A549 treated with RU486 at 1 μM for 4 hours (cell line): Measurements from ENCODE around the gene RAB24. TPM values are rescaled to one million over a fixed set of nuclear protein-coding genes. Genes with fewer than 3 reads are reported as not detected.

Source experiments
- total RNA-seq: library from RNA; stranded (reverse); fragments of 200-300 nt; extraction: Qiagen RNA extraction; gene quantifications from 5 replicates; pipeline ENCODE4 v1.2.3, GENCODE V29; 2022; ENCODE audit warnings: low read depth

The RAB24 gene
- total RNA-seq = 22.2 to 29.2 TPM (median 27.3 TPM) in 5 replicates

DNA sequence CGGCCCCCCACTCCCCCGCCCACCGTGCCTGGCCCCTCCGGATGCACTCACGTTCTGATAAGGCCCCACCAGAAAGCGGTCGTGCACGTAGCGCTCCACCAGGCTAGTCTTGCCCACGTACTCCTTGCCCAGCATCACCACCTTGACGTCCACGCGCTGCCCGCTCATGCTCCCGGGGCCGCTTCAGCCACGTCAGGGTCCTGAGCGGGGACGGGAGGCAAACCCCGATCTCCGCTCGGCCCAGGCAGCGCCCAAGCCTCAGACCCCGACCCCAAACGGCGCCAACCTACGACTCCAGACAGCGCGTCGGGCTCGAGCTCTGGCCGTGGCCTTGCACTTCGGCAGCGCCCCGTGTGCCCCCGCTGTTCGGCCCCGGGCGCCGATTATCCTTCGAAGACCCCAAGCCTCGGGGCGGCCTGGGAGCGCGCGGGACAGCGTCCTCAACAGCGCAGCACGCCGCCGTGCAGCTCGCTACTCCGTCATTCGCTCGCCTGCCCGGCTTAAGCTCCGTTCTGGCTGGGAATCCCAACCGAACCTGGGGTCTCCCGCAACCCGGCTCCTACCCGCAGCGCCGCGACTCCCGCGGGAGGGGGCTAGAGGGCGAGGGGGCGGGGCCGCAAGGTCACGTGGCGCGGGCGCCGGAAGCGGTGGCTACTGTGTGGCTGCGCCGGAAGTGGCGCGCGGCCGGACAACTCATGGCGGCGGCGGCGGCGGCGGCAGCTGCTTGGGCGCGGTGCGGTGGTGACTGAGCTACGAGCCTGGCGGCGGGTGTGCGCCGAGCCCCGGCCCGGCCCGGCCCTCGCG is at the start of gene RAB24, which contains the start of gene PRELID1:
TSS of gene RAB24 (minus strand) at position 599 of the 804 bp plus-strand sequence. CDS start at position 168, 431 bp downstream.
TSS of gene PRELID1 (plus strand) at position 679 of the 804 bp plus-strand sequence. CDS start 187 bp downstream, outside the sequence.

DNA sequence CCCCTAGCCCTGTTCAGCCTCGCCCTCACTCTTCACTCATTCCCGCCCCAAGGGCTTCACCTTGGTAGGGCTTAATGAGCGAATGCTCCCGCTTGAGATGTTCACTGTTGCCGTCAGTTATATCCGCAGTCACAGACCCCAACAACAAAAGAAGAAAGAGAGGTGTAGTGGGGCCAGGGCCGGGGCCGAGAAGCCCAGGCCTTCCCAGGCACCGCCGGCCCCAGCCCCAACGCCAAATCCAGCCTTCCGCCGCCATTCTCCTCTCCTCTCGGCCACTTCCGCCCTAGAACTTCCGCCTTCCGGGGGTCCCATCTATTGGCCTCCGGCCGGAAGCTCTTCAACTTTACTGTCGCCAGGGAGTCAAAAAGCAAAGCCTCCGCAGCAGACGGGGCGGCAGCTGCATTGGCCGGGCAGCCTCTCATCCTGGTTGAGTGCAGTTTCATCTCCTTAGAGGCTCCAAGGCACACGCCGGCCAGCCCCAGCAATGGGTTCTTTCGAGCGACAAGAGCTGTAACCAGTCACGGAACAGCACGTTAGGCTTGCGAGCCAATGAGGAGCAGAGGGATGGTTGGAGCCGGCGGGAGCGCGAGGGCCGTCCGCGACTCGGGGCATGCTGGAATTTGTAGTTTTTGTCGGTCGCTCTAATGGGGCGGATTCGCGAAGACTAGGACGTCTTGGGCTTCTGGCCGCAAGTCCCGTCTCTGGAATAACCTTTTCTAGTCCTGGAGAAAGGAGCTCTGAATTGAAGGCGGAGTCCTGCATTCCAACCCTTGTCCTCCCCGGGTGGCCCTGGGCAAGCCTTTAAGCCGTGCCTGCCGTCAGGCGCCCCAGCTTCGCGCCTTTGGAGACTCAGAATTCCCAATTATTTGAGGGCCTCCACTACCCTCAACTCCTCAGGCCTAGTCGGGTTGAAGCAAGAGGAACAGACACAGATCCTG is 48.1 kb upstream of the RAB24 start, which contains the start of gene LMAN2:
TSS of gene LMAN2 (minus strand) at position 277 of the 938 bp plus-strand sequence. CDS start at position 256, 21 bp downstream.

DNA sequence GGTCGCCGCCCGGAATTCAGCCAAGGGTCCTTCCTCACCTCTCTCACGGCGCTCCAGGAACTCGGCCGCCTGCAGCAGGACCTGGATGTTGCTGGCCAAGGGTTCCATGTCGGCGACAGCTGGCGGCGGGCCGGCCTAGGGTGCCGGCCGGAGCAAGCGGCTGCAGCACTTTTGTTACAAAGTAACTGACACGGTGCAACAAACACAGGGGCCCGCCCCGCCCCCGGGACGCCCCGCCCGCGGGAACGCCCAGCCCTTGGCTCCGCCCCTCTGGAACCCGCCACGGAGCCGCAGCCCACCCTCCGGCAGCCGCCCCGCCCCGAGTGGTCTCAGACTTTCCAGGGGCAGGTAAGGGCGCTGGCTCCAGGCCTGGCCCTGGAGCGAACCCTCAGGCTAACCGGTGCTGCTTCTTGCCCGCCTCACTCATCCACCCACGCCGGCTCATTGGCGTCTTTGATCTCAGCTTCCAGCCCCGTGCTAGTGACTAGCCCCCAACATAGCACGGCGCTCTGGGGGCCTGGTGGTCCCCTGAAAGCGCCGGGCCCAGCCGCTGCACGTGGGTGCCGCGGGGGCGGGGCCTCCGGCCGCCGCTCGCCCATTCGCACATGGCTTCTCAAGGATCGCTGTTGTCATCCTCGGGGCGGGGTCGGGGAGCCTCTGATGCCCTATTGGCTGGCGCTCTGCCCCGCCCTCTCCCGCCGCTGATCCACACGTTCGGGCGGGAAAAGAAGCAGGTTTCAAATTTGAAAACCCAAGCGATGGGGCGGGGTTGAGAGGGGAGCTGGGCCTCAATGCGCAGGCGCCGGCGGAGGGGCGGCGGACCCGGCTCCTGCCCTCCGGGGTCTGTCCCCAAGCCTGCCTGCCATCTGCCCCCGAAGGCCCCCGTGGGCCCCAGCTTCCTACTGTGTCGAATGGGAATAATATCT is 8.5 kb upstream of the RAB24 start, which contains the start of gene MXD3:
TSS of gene MXD3 (minus strand) at position 176 of the 926 bp plus-strand sequence. CDS start at position 108, 68 bp downstream.

Other genes with a start within 250 kb of the RAB24 start
- gene FGFR4, start 216.8 kb downstream of the RAB24 start, total RNA-seq = 15.9 to 24.1 TPM (median 23.2 TPM) in 5 replicates
- gene NSD1, start 169.9 kb downstream of the RAB24 start, total RNA-seq = 14.7 to 21.8 TPM (median 20.4 TPM) in 5 replicates
- 285 to 406 TPM (median 364 TPM) in 5 replicates for gene PRELID1, start 80 bp upstream of the RAB24 start, total RNA-seq
- gene MXD3, start 8.2 kb upstream of the RAB24 start, total RNA-seq = 12.9 to 22.2 TPM (median 17.1 TPM) in 5 replicates
- gene LMAN2, start 47.9 kb upstream of the RAB24 start, total RNA-seq = 183 to 219 TPM (median 196 TPM) in 5 replicates
- 6.0 to 6.9 TPM (median 6.2 TPM) in 5 replicates for gene RGS14, start 54.2 kb upstream of the RAB24 start, total RNA-seq
- gene SLC34A1, start 80.7 kb upstream of the RAB24 start, total RNA-seq = not detected in 5 replicates
- gene PFN3, start 96.9 kb upstream of the RAB24 start, total RNA-seq = not detected in 5 replicates
- 11.8 to 26.6 TPM (median 21.3 TPM) in 5 replicates for gene F12, start 105.8 kb upstream of the RAB24 start, total RNA-seq
- gene GRK6, start 123.0 kb upstream of the RAB24 start, total RNA-seq = 18.0 to 27.8 TPM (median 26.3 TPM) in 5 replicates
- 17.5 to 43.9 TPM (median 41.0 TPM) in 5 replicates for gene PRR7, start 143.1 kb upstream of the RAB24 start, total RNA-seq
- gene DBN1, start 169.9 kb upstream of the RAB24 start, total RNA-seq = 49.8 to 80.7 TPM (median 69.2 TPM) in 5 replicates
- 72.7 to 114 TPM (median 102 TPM) in 5 replicates for gene PDLIM7, start 193.9 kb upstream of the RAB24 start, total RNA-seq
- gene DOK3, start 206.1 kb upstream of the RAB24 start, total RNA-seq = 3.0 to 5.6 TPM (median 4.3 TPM) in 5 replicates
- 90.8 to 130 TPM (median 111 TPM) in 5 replicates for gene DDX41, start 213.2 kb upstream of the RAB24 start, total RNA-seq